PC-9 (cell line): ENCODE results near the gene ZNF574. TPM values are rescaled to one million over a fixed set of nuclear protein-coding genes. Genes with fewer than 3 reads are reported as not detected.

Source experiments
- BruUV-seq: library from RNA; stranded (reverse); fragments of 400-500 nt; replicated peaks from 2 replicates; lab custom pipeline; 2021; lab: Mats Ljungman, UMichigan
- CTCF ChIA-PET: fragments of 300-600 bp; sonication (Branson Sonifier 250); formaldehyde crosslinking; loops from one replicate; lab custom pipeline; 2022; ENCODE audit warnings: antibody characterized with exemption; lab: Charles Lee
- POLR2A ChIA-PET: fragments of 300-600 bp; sonication (Branson Sonifier 250); formaldehyde crosslinking; loops from one replicate; lab custom pipeline; 2022; ENCODE audit warnings: antibody characterized with exemption; ENCODE audit not compliant: unreplicated experiment; lab: Charles Lee
- DNase-seq, 2 experiments: peaks; one replicate each; pipeline versions ENCODE4 v3.0.0 to v3.0.0-alpha.2; 2015 to 2022; ENCODE audit warnings: mixed read lengths in 1 of 2
- H2AFZ ChIP-seq: fragments of 200-600 bp; sonication (generic); 2 replicates; pipeline ENCODE4 v1.8.1; 2017; ENCODE audit warnings: antibody characterized with exemption
- H3F3A ChIP-seq: fragments of 200-600 bp; sonication (generic); 2 replicates; pipeline ENCODE4 v1.8.1; 2017; ENCODE audit warnings: antibody characterized with exemption, mild to moderate bottlenecking, low read depth; ENCODE audit not compliant: insufficient read depth
- H3K27ac ChIP-seq: fragments of 200-600 bp; sonication (generic); 2 replicates; pipeline ENCODE4 v1.6.1; 2016; ENCODE audit warnings: mixed run types
- H3K27me3 ChIP-seq: fragments of 200-600 bp; sonication (generic); 2 replicates; pipeline ENCODE4 v1.6.1; 2016; ENCODE audit warnings: low read depth, mixed run types; ENCODE audit not compliant: insufficient read depth
- H3K36me3 ChIP-seq: fragments of 200-600 bp; sonication (generic); 2 replicates; pipeline ENCODE4 v1.6.1; 2016; ENCODE audit warnings: low read depth, mixed run types
- H3K4me1 ChIP-seq: fragments of 200-600 bp; sonication (generic); replicated peaks from 2 replicates; pipeline ENCODE4 v1.6.1; 2016; ENCODE audit warnings: mixed run types; ENCODE audit not compliant: insufficient read depth
- H3K4me2 ChIP-seq: fragments of 200-600 bp; sonication (generic); 2 replicates; pipeline ENCODE4 v1.6.1; 2017; ENCODE audit warnings: mixed run types
- H3K4me3 ChIP-seq: fragments of 200-600 bp; sonication (generic); 2 replicates; pipeline ENCODE4 v1.6.1; 2016; ENCODE audit warnings: mixed run types
- H3K79me2 ChIP-seq: fragments of 200-600 bp; sonication (generic); 2 replicates; pipeline ENCODE4 v1.6.1; 2017; ENCODE audit warnings: low read depth, mixed run types
- H3K9me2 ChIP-seq: fragments of 200-600 bp; sonication (generic); 2 replicates; pipeline ENCODE4 v1.8.1; 2017; ENCODE audit warnings: mild to moderate bottlenecking; ENCODE audit not compliant: insufficient read depth
- H3K9me3 ChIP-seq: fragments of 200-600 bp; sonication (generic); 2 replicates; pipeline ENCODE4 v1.8.1; 2016; ENCODE audit warnings: low read depth; ENCODE audit not compliant: insufficient read depth
- H4K20me1 ChIP-seq: fragments of 200-600 bp; sonication (generic); 2 replicates; pipeline ENCODE4 v1.8.1; 2017; ENCODE audit not compliant: insufficient read depth
- CTCF ChIP-seq: fragments of 200-600 bp; sonication (generic); conservative IDR thresholded peaks from 2 replicates; pipeline ENCODE4 v1.6.1; 2017; ENCODE audit warnings: mixed run types, antibody characterized with exemption, mild to moderate bottlenecking, moderate library complexity
- EZH2 ChIP-seq: fragments of 200-600 bp; sonication (generic); IDR thresholded peaks from 2 replicates; pipeline ENCODE4 v1.8.0; 2017; ENCODE audit warnings: antibody characterized with exemption, low read depth
- intact Hi-C: fragments of 100-400 bp; cut with micrococcal nuclease; formaldehyde crosslinking; loops from one replicate; pipeline ENCODE4 v1.10.0; 2022; ENCODE audit not compliant: unreplicated experiment
- total RNA-seq: library from RNA; stranded (reverse); gene quantifications from 2 replicates; pipeline ENCODE4 v1.2.3, GENCODE V29; 2021

ZNF574 gene
- total RNA-seq, 1 experiment from 2014 or later: 19.4 TPM

GRCh38 chr19:42113641-42114348 lies 37.8 kb downstream of the ZNF574 start:
- no peaks in the 10 kb centered on the region for H3K36me3 ChIP-seq
- no peak overlapping the region; the same call in 1 of the 2 replicates for H3K4me3 ChIP-seq
- H3K27me3 ChIP-seq: no peaks in the 10 kb centered on the region
- CTCF ChIA-PET: interaction anchor here (0.5 to 1.0 kb wide), 4 partner anchors 63 to 895 kb away, joined by 3 to 7 read pairs (median 4); no protein-coding TSS in a partner anchor
- H4K20me1 ChIP-seq: no peaks in the 10 kb centered on the region
- no peak for TF ChIP-seq EZH2
- TF ChIP-seq CTCF: peak; percentile 40; the same call in 1 of the 2 replicates
- peak; percentile 49 to 91 for DNase-seq
- no peaks in the 10 kb centered on the region for H3K9me2 ChIP-seq
- no TSS peak for BruUV-seq
- peaks cover 27% of the 10 kb centered on the region for H3K4me1 ChIP-seq
- H3K4me2 ChIP-seq: peak overlapping the region; percentile 56
- POLR2A ChIA-PET: interaction anchor here (0.7 kb wide), 1 partner anchor 59 kb away, joined by 3 read pairs; no protein-coding TSS in a partner anchor
- peak overlapping the region; percentile 72 for H3K27ac ChIP-seq
- H3F3A ChIP-seq: peaks cover 26% of the 10 kb centered on the region
- H2AFZ ChIP-seq: no peak overlapping the region
- H3K9me3 ChIP-seq: no peaks in the 10 kb centered on the region
- no peaks in the 10 kb centered on the region for H3K79me2 ChIP-seq
- intact Hi-C loops: loop anchor here (5.0 kb wide), 1 partner anchor 129 kb away; the partner anchor contains the start of gene GSK3A

- intact Hi-C loops: loop anchor here (5.0 kb wide), 1 partner anchor 128 kb away; the partner anchor contains the start of gene GSK3A
- Histone ChIP-seq H3K79me2 (no peaks in the 10 kb centered on the region), H3K4me3 (no peak overlapping the region), H3K9me2 (no peaks in the 10 kb centered on the region), H3K4me1 (peaks cover 27% of the 10 kb centered on the region), H3K9me3 (no peaks in the 10 kb centered on the region), H3F3A (peaks cover 26% of the 10 kb centered on the region), H3K27me3 (no peaks in the 10 kb centered on the region), H3K36me3 (no peaks in the 10 kb centered on the region), H3K4me2 (peak overlapping the region; percentile 56), H4K20me1 (no peaks in the 10 kb centered on the region), H3K27ac (peak overlapping the region; percentile 72), H2AFZ (no peak overlapping the region)
- POLR2A ChIA-PET: no interaction called here
- CTCF ChIA-PET: interaction anchor here (0.6 to 1.0 kb wide), 2 partner anchors 166 to 336 kb away, joined by 3 to 4 read pairs; no protein-coding TSS in a partner anchor
- DNase-seq: no peak
- BruUV-seq: no TSS peak
- no peak for TF ChIP-seq CTCF
- TF ChIP-seq EZH2: no peak
Measured at GRCh38 chr19:42114412-42114811, 38.4 kb downstream of the ZNF574 start.

GRCh38 chr19:42115219-42115618 lies 39.3 kb downstream of the ZNF574 start:
- CTCF ChIA-PET: interaction anchor here (0.6 kb wide), 1 partner anchor 143 kb away, joined by 4 read pairs; no protein-coding TSS in a partner anchor
- H3K36me3 ChIP-seq: no peaks in the 10 kb centered on the region
- no peak overlapping the region for H3K4me3 ChIP-seq
- no peaks in the 10 kb centered on the region for H4K20me1 ChIP-seq
- intact Hi-C loops: no loop called here
- TF ChIP-seq CTCF (no peak), EZH2 (no peak)
- H3K27me3 ChIP-seq: no peaks in the 10 kb centered on the region
- H2AFZ ChIP-seq: no peak overlapping the region
- H3K4me2 ChIP-seq: no peak overlapping the region
- POLR2A ChIA-PET: no interaction called here
- no peaks in the 10 kb centered on the region for H3K9me3 ChIP-seq
- no peaks in the 10 kb centered on the region for H3K9me2 ChIP-seq
- no peaks in the 10 kb centered on the region for H3K79me2 ChIP-seq
- no TSS peak for BruUV-seq
- H3F3A ChIP-seq: peaks cover 26% of the 10 kb centered on the region
- DNase-seq: no peak
- H3K27ac ChIP-seq: no peak overlapping the region
- peaks cover 27% of the 10 kb centered on the region for H3K4me1 ChIP-seq
